IMR-90 (cell line): ENCODE measurements around the gene NR5A1. TPM values are rescaled to one million over a fixed set of nuclear protein-coding genes. Genes with fewer than 3 reads are reported as not detected.

Experiments used
- ATAC-seq: fragments of 200-7000 bp; cut with Tn5 transposase; 2 replicates; pipeline ENCODE4 v1.9.1; 2020; ENCODE audit warnings: low read depth, mild to moderate bottlenecking, moderate library complexity
- BruUV-seq: library from RNA; stranded (reverse); fragments of 400-500 nt; replicated peaks from 2 replicates; lab custom pipeline; 2021; lab: Mats Ljungman, UMichigan
- CTCF ChIA-PET: fragments of 300-600 bp; formaldehyde crosslinking; extraction: SDS; loops from one replicate; lab custom pipeline; 2021; ENCODE audit warnings: antibody characterized with exemption; lab: Yijun Ruan, JAX
- POLR2A ChIA-PET: fragments of 300-600 bp; sonication (Branson Sonifier 250); formaldehyde crosslinking; loops from one replicate; lab custom pipeline; 2022; ENCODE audit warnings: antibody characterized with exemption; ENCODE audit not compliant: unreplicated experiment; lab: Charles Lee
- DNase-seq: peaks from one replicate; pipeline ENCODE4 v3.0.0; 2013
- H2AFZ ChIP-seq: replicated peaks from 2 replicates; pipeline ENCODE3; 2013; ENCODE audit warnings: low read length, mild to moderate bottlenecking; ENCODE audit not compliant: poor library complexity
- H2AK5ac ChIP-seq: 2 replicates; pipeline ENCODE4 v1.6.1; 2013; ENCODE audit warnings: low read depth, low read length, inconsistent platforms
- H2AK9ac ChIP-seq: replicated peaks from 2 replicates; pipeline ENCODE3; 2013; ENCODE audit warnings: mild to moderate bottlenecking, low read depth, low read length, moderate library complexity; ENCODE audit not compliant: poor library complexity
- H2BK120ac ChIP-seq: 2 replicates; pipeline ENCODE4 v1.6.1; 2013; ENCODE audit warnings: low read depth, low read length, inconsistent platforms
- H2BK15ac ChIP-seq: 3 replicates; pipeline ENCODE4 v1.6.1; 2013; ENCODE audit warnings: low read depth, low read length, inconsistent platforms
- H2BK20ac ChIP-seq: 2 replicates; pipeline ENCODE4 v1.6.1; 2013; ENCODE audit warnings: low read depth, mild to moderate bottlenecking, inconsistent platforms, low read length, moderate library complexity
- H2BK5ac ChIP-seq: 2 replicates; pipeline ENCODE4 v1.6.1; 2013; ENCODE audit warnings: mild to moderate bottlenecking, low read depth, low read length, inconsistent platforms; ENCODE audit not compliant: poor library complexity, severe bottlenecking
- H3K14ac ChIP-seq: replicated peaks from 2 replicates; pipeline ENCODE4 v1.6.1; 2013; ENCODE audit warnings: low read depth, low read length, inconsistent platforms
- H3K18ac ChIP-seq: 2 replicates; pipeline ENCODE4 v1.6.1; 2013; ENCODE audit warnings: low read depth, low read length, control low read depth
- H3K23ac ChIP-seq: 2 replicates; pipeline ENCODE4 v1.6.1; 2013; ENCODE audit warnings: low read depth, low read length, inconsistent platforms
- H3K27ac ChIP-seq: 2 replicates; pipeline ENCODE4 v1.5.1; 2013; ENCODE audit warnings: mild to moderate bottlenecking, control low read depth, low read length; ENCODE audit not compliant: insufficient read depth
- H3K27me3 ChIP-seq: 2 replicates; pipeline ENCODE4 v1.6.1; 2013; ENCODE audit warnings: low read length; ENCODE audit not compliant: control insufficient read depth, insufficient read depth
- H3K36me3 ChIP-seq: 2 replicates; pipeline ENCODE4 v1.6.1; 2013; ENCODE audit warnings: low read length, mixed read lengths; ENCODE audit not compliant: control insufficient read depth, insufficient read depth
- H3K4ac ChIP-seq: 2 replicates; pipeline ENCODE4 v1.6.1; 2013; ENCODE audit warnings: low read depth, low read length, inconsistent platforms
- H3K4me1 ChIP-seq: 2 replicates; pipeline ENCODE4 v1.6.1; 2013; ENCODE audit warnings: low read length, mixed read lengths; ENCODE audit not compliant: control insufficient read depth, insufficient read depth
- H3K4me2 ChIP-seq: 2 replicates; pipeline ENCODE4 v1.6.1; 2013; ENCODE audit warnings: low read depth, mild to moderate bottlenecking, control low read depth, low read length, moderate library complexity
- H3K4me3 ChIP-seq: 2 replicates; pipeline ENCODE4 v1.5.1; 2013; ENCODE audit warnings: low read depth, mild to moderate bottlenecking, control low read depth, low read length, moderate library complexity; ENCODE audit not compliant: insufficient read depth
- H3K56ac ChIP-seq: 2 replicates; pipeline ENCODE4 v1.6.1; 2013; ENCODE audit warnings: low read length, inconsistent platforms; ENCODE audit not compliant: insufficient read depth; ENCODE audit errors: extremely low read depth
- H3K79me1 ChIP-seq, 2 experiments: 2 replicates each; pipeline ENCODE4 v1.6.1; 2013; ENCODE audit warnings: low read length in 2 of 2, inconsistent platforms in 1 of 2, low read depth in 1 of 2
- H3K9ac ChIP-seq: 2 replicates; pipeline ENCODE4 v1.6.1; 2013; ENCODE audit warnings: low read depth, low read length, control low read depth
- H3K9me1 ChIP-seq: 2 replicates; pipeline ENCODE4 v1.6.1; 2013; ENCODE audit warnings: low read length, inconsistent platforms; ENCODE audit not compliant: insufficient read depth
- H3K9me3 ChIP-seq: 2 replicates; pipeline ENCODE4 v1.6.1; 2013; ENCODE audit warnings: low read length; ENCODE audit not compliant: control insufficient read depth, insufficient read depth
- H4K20me1 ChIP-seq: 2 replicates; pipeline ENCODE4 v1.6.1; 2013; ENCODE audit warnings: low read length, inconsistent platforms; ENCODE audit not compliant: insufficient read depth
- H4K5ac ChIP-seq: 2 replicates; pipeline ENCODE4 v1.6.1; 2013; ENCODE audit warnings: mild to moderate bottlenecking, low read depth, low read length, control low read depth
- H4K8ac ChIP-seq, 2 experiments: 2 replicates each; pipeline ENCODE4 v1.6.1; 2013; ENCODE audit warnings: low read depth in 2 of 2, low read length in 2 of 2, control low read depth in 1 of 2, inconsistent platforms in 1 of 2
- H4K91ac ChIP-seq: 2 replicates; pipeline ENCODE4 v1.6.1; 2013; ENCODE audit warnings: low read depth, low read length, inconsistent platforms; ENCODE audit not compliant: insufficient read depth
- CEBPB ChIP-seq: IDR thresholded peaks from 2 replicates; pipeline ENCODE4 v1.6.1; 2012; ENCODE audit warnings: low read depth, low read length, improper control_type of control experiment
- MAFK ChIP-seq: IDR thresholded peaks from 2 replicates; pipeline ENCODE4 v1.6.1; 2012; ENCODE audit warnings: low read depth, low read length, improper control_type of control experiment
- NFE2L2 ChIP-seq: fragments of 150-350 bp; IDR thresholded peaks from 2 replicates; pipeline ENCODE4 v1.6.1; 2016; ENCODE audit warnings: low read depth, mild to moderate bottlenecking, low read length
- POLR2A ChIP-seq: IDR thresholded peaks from 2 replicates; pipeline ENCODE4 v1.6.1; 2012; ENCODE audit warnings: mild to moderate bottlenecking, low read depth, low read length
- RFX5 ChIP-seq: IDR thresholded peaks from 2 replicates; pipeline ENCODE4 v1.8.0; 2012; ENCODE audit warnings: low read depth, mild to moderate bottlenecking, low read length, moderate library complexity
- SMC3 ChIP-seq: fragments of 150-350 bp; IDR thresholded peaks from 2 replicates; pipeline ENCODE4 v1.6.1; 2016; ENCODE audit warnings: low read depth, mild to moderate bottlenecking, antibody characterized with exemption, low read length, moderate library complexity
- WGBS, 2 experiments: methylation state at CpG; one replicate each; pipeline versions ENCODE4 v1.1.5 to v1.1.7; 2013; ENCODE audit warnings: missing lambda C conversion rate in 2 of 2; ENCODE audit not compliant: insufficient read length in 1 of 2; ENCODE audit errors: extremely low coverage in 2 of 2; 5-methylcytosine and 5-hydroxymethylcytosine counted together
- dilution Hi-C: fragments of 300-500 bp; cut with HindIII; formaldehyde crosslinking; loops from one replicate; pipeline ENCODE4 v1.14.3; 2018; ENCODE audit warnings: low sequenced_read_pairs; ENCODE audit not compliant: unreplicated experiment
- in situ Hi-C: fragments of 300-500 bp; cut with MboI; formaldehyde crosslinking; loops from 3 replicates; pipeline ENCODE4 v1.14.3; 2019; ENCODE audit warnings: low sequenced_read_pairs, inconsistent platforms, mixed read lengths
- intact Hi-C: fragments of 100-400 bp; cut with micrococcal nuclease; formaldehyde crosslinking; loops from 2 replicates; pipeline ENCODE4 v1.10.0; 2022
- polyA plus RNA-seq, 3 experiments: library from polyadenylated mRNA; depleted of rRNA; stranded (reverse); fragments of >200 nt; gene quantifications; 2 replicates each; pipeline ENCODE4 v1.2.3, GENCODE V29; 2012; ENCODE audit warnings: low replicate concordance in 1 of 3
- total RNA-seq: library from RNA; depleted of rRNA; stranded (reverse); fragments of >200 nt; gene quantifications from 2 replicates; pipeline ENCODE4 v1.2.3, GENCODE V29; 2012
- TF ChIP-seq, protein P1 (sequence below): fragments of 150-350 bp; IDR thresholded peaks from 2 replicates; pipeline ENCODE4 v1.6.1; 2016; ENCODE audit warnings: low read depth, mild to moderate bottlenecking, low read length, moderate library complexity, borderline replicate concordance
- TF ChIP-seq, protein P2 (sequence below): fragments of 150-350 bp; IDR thresholded peaks from 2 replicates; pipeline ENCODE4 v1.6.1; 2017; ENCODE audit warnings: mild to moderate bottlenecking, antibody characterized with exemption, low read length, low read depth
- TF ChIP-seq, protein P3 (sequence below): conservative IDR thresholded peaks from 2 replicates; pipeline ENCODE4 v1.5.1; 2012; ENCODE audit warnings: mild to moderate bottlenecking, low read depth, low read length, improper control_type of control experiment

The NR5A1 gene
- total and polyA plus RNA-seq, 2 of the 4 experiments (the other 2 are of a cell fraction), result not detected

DNA sequence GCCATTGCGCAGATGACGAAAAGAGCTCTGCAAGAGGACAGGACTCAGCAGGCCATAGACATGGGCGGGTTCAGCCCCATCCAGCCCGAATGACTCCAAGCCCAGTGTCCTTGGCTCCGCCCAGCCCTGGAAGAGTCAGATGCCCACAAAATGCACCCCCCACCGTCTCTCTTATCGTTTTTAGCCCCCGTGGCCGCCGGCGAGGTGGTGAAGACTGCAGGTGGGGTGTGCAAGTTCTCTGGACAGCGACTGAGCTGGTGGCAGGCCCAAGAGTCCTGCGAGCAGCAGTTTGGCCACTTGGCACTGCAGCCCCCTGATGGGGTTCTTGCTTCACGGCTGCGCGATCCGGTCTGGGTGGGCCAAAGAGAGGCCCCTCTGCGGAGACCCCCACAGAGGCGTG lies 54.9 kb downstream of the NR5A1 start:
- in situ Hi-C loops, result no loop called here
- Histone ChIP-seq H3K9me1 (no peaks in the 10 kb centered on the region), H2BK120ac (no peak overlapping the region), H4K8ac (no peak overlapping the region), H2BK20ac (no peak overlapping the region), H4K5ac (no peak overlapping the region), H3K9ac (no peak overlapping the region), H3K23ac (no peak overlapping the region), H2BK15ac (no peak overlapping the region), H3K9me3 (no peaks in the 10 kb centered on the region), H3K79me1 (no peaks in the 10 kb centered on the region), H3K18ac (no peak overlapping the region), H2AK5ac (no peak overlapping the region), H3K27ac (no peak overlapping the region), H3K4me3 (no peak overlapping the region), H3K36me3 (no peaks in the 10 kb centered on the region), H3K56ac (no peak overlapping the region), H3K4me2 (no peak overlapping the region), H3K4ac (no peak overlapping the region), H3K27me3 (peaks cover 68% of the 10 kb centered on the region), H4K20me1 (no peaks in the 10 kb centered on the region), H3K14ac (no peak overlapping the region), H2AK9ac (no peak overlapping the region), H3K4me1 (no peaks in the 10 kb centered on the region), H2BK5ac (no peak overlapping the region), H4K91ac (no peak overlapping the region), H2AFZ (peak overlapping the region; percentile 24)
- CTCF ChIA-PET, result no interaction called here
- no peak for DNase-seq
- dilution Hi-C loops, result no loop called here
- no TSS peak for BruUV-seq
- intact Hi-C loops, result no loop called here
- WGBS, 2 experiments, result 95% methylated on average over 8 of the region's 19 CpGs; no CpG with 5 or more reads in 1 of the 2 experiments
- POLR2A ChIA-PET, result no interaction called here
- ATAC-seq, result no peak
- TF ChIP-seq POLR2A (no peak), NFE2L2 (no peak), RFX5 (no peak), SMC3 (no peak), CEBPB (no peak), MAFK (no peak)
- TF ChIP-seq, protein P1, sequence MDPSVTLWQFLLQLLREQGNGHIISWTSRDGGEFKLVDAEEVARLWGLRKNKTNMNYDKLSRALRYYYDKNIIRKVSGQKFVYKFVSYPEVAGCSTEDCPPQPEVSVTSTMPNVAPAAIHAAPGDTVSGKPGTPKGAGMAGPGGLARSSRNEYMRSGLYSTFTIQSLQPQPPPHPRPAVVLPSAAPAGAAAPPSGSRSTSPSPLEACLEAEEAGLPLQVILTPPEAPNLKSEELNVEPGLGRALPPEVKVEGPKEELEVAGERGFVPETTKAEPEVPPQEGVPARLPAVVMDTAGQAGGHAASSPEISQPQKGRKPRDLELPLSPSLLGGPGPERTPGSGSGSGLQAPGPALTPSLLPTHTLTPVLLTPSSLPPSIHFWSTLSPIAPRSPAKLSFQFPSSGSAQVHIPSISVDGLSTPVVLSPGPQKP, result no peak
- TF ChIP-seq, protein P2, sequence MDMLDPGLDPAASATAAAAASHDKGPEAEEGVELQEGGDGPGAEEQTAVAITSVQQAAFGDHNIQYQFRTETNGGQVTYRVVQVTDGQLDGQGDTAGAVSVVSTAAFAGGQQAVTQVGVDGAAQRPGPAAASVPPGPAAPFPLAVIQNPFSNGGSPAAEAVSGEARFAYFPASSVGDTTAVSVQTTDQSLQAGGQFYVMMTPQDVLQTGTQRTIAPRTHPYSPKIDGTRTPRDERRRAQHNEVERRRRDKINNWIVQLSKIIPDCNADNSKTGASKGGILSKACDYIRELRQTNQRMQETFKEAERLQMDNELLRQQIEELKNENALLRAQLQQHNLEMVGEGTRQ, result no peak
- TF ChIP-seq, protein P3, sequence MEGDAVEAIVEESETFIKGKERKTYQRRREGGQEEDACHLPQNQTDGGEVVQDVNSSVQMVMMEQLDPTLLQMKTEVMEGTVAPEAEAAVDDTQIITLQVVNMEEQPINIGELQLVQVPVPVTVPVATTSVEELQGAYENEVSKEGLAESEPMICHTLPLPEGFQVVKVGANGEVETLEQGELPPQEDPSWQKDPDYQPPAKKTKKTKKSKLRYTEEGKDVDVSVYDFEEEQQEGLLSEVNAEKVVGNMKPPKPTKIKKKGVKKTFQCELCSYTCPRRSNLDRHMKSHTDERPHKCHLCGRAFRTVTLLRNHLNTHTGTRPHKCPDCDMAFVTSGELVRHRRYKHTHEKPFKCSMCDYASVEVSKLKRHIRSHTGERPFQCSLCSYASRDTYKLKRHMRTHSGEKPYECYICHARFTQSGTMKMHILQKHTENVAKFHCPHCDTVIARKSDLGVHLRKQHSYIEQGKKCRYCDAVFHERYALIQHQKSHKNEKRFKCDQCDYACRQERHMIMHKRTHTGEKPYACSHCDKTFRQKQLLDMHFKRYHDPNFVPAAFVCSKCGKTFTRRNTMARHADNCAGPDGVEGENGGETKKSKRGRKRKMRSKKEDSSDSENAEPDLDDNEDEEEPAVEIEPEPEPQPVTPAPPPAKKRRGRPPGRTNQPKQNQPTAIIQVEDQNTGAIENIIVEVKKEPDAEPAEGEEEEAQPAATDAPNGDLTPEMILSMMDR, result no peak
